Measurements from ENCODE around the gene SLC2A13. TPM values are rescaled to one million over a fixed set of nuclear protein-coding genes. Genes with fewer than 3 reads are reported as not detected.

SLC2A13 gene
- total and polyA plus RNA-seq, 8 donors = 2.7 to 10.7 (median 6.8) TPM

- no peak overlapping the region for H3K27ac ChIP-seq
- no peaks in the 10 kb centered on the region for H3K27me3 ChIP-seq
- no peaks in the 10 kb centered on the region for H3K36me3 ChIP-seq
- H3K4me1 ChIP-seq = peaks cover 0 to 10% (median 0%) of the 10 kb centered on the region in 3 donors
- no peak for TF ChIP-seq CTCF (IDR thresholded peaks at IDR 0.05)
- no peak overlapping the region for H3K4me3 ChIP-seq
- ATAC-seq = no peak
- no peak for DNase-seq
- WGBS, 2 donors = 94% methylated on average over 2 of the region's 2 CpGs
- no peak for FAIRE-seq
- H3K9me3 ChIP-seq = no peaks in the 10 kb centered on the region
- intact Hi-C loops (cut with DNase I) = no loop called here
These were observed 170.0 kb downstream of the SLC2A13 start for GRCh38 chr12:39935839-39936238.

DNA sequence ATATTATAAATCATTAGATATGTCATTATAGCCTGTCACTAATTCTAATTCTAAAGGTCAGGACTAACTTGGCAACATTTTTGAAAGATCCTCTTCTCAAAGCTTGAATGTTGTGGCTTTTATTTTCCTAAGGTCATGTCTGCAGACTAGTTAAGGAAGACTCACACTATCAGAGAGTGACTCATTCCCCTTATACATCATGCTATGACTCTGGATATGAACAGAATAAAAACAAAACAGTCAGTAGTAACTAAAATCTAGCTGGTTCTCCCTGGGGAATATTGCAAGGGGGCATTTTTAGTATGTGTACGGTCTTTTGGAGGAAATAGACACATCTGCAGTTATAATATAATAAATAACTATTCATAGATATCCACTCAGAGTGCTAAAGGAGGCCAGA, 170.6 kb downstream of the SLC2A13 start:
- Histone ChIP-seq H3K27ac (no peak overlapping the region), H3K9me3 (no peaks in the 10 kb centered on the region), H3K36me3 (no peaks in the 10 kb centered on the region), H3K4me1 (peaks cover 0 to 10% (median 0%) of the 10 kb centered on the region in 3 donors), H3K27me3 (no peaks in the 10 kb centered on the region), H3K4me3 (no peak overlapping the region)
- FAIRE-seq = no peak
- no peak for ATAC-seq
- 85 to 92% methylated on average over 1 of the region's 1 CpG for WGBS, 2 donors
- no peak for DNase-seq
- TF ChIP-seq CTCF (IDR thresholded peaks at IDR 0.05) = no peak
- intact Hi-C loops (cut with DNase I) = no loop called here

- Histone ChIP-seq H3K36me3 (no peaks in the 10 kb centered on the region), H3K27me3 (no peaks in the 10 kb centered on the region), H3K4me1 (peaks cover 0 to 10% (median 0%) of the 10 kb centered on the region in 3 donors), H3K9me3 (no peaks in the 10 kb centered on the region), H3K27ac (no peak overlapping the region), H3K4me3 (no peak overlapping the region)
- ATAC-seq = peak in 1 of 4 donors; percentile 46
- FAIRE-seq = no peak
- intact Hi-C loops (cut with DNase I) = no loop called here
- TF ChIP-seq CTCF (IDR thresholded peaks at IDR 0.05) = no peak
- DNase-seq = no peak
These were observed 174.0 kb downstream of the SLC2A13 start for GRCh38 chr12:39931857-39932256.

GRCh38 chr12:39931231-39931630, 174.7 kb downstream of the SLC2A13 start:
- intact Hi-C loops (cut with DNase I) = no loop called here

More at GRCh38 chr12:39931231-39931630, 174.7 kb downstream of the SLC2A13 start:
- ATAC-seq (peak in 2 of 4 donors; percentile 47 to 49), FAIRE-seq (no peak), DNase-seq (peak in 1 of 6 donors; percentile 9)
- 51 to 56% methylated on average over 4 of the region's 4 CpGs for WGBS, 2 donors
- Histone ChIP-seq H3K9me3 (no peaks in the 10 kb centered on the region), H3K27ac (no peak overlapping the region), H3K4me3 (no peak overlapping the region), H3K4me1 (peaks cover 0 to 10% (median 0%) of the 10 kb centered on the region in 3 donors), H3K36me3 (no peaks in the 10 kb centered on the region), H3K27me3 (no peaks in the 10 kb centered on the region)
- TF ChIP-seq CTCF (IDR thresholded peaks at IDR 0.05) = no peak

Data from pancreas (tissue), 10 donors.